Stomach (tissue), 9 donors: ENCODE results near the gene NALCN. TPM values are rescaled to one million over a fixed set of nuclear protein-coding genes. Genes with fewer than 3 reads are reported as not detected.

Experiments
- DNase-seq, 2 donors: peaks; one replicate each; pipeline versions ENCODE4 v3.0.0 to v3.0.0-alpha.2; 2013 to 2019
- H3K27ac ChIP-seq, 5 donors: fragments of 200-600 bp in 4 of 5; sonication (generic) in 4 of 5; one replicate each; pipeline ENCODE4 v1.5.1; 2013 to 2019; ENCODE audit warnings: mild to moderate bottlenecking in 1 of 5, moderate library complexity in 1 of 5
- H3K27me3 ChIP-seq, 3 donors: fragments of 200-600 bp; sonication (generic); one replicate each; pipeline ENCODE4 v1.5.1; 2017 to 2019; ENCODE audit warnings: mixed run types in 1 of 3
- H3K36me3 ChIP-seq, 4 donors: fragments of 200-600 bp; sonication (generic); 1 replicate in 3 of 4; 2 replicates in 1 of 4; pipeline ENCODE4 v1.5.1; 2016 to 2019
- H3K4me1 ChIP-seq, 4 donors: fragments of 200-600 bp; sonication (generic); one replicate each; pipeline ENCODE4 v1.5.1; 2016 to 2019
- H3K4me3 ChIP-seq, 4 donors: fragments of 200-600 bp; sonication (generic) in 3 of 4; one replicate each; pipeline ENCODE4 v1.5.1; 2016 to 2019; ENCODE audit warnings: mild to moderate bottlenecking in 1 of 4
- H3K9me3 ChIP-seq, 4 donors: fragments of 200-600 bp; sonication (generic); one replicate each; pipeline ENCODE4 v1.5.1; 2016 to 2019
- CTCF ChIP-seq, 7 experiments: fragments of 450-650 bp in 4 of 7; fragments of 200-600 bp in 3 of 7; sonication (generic) in 3 of 7; IDR thresholded peaks; one replicate each; pipeline ENCODE4 v1.5.1; 2016 to 2019; ENCODE audit warnings: antibody characterized with exemption in 7 of 7, control low read depth in 2 of 7, mild to moderate bottlenecking in 1 of 7
- EP300 ChIP-seq: sonication (generic); formaldehyde crosslinking; IDR thresholded peaks from one replicate; pipeline ENCODE4 v1.6.1; 2017; ENCODE audit warnings: antibody characterized with exemption
- POLR2A ChIP-seq, 4 donors: fragments of 450-650 bp; IDR thresholded peaks; one replicate each; pipeline ENCODE4 v1.6.1; 2016; ENCODE audit warnings: antibody characterized with exemption in 4 of 4, control low read depth in 2 of 4, mild to moderate bottlenecking in 1 of 4, moderate library complexity in 1 of 4
- POLR2AphosphoS5 ChIP-seq, 3 donors: sonication (generic); formaldehyde crosslinking; IDR thresholded peaks; one replicate each; pipeline ENCODE4 v1.6.1; 2016; ENCODE audit warnings: antibody characterized with exemption in 3 of 3
- WGBS, 5 donors: extraction: QIAGEN DNeasy Blood & Tissue Kit in 3 of 5; methylation state at CpG; one replicate each; pipeline versions ENCODE4 v1.1.5 to v1.1.7; 2013 to 2018; 5-methylcytosine and 5-hydroxymethylcytosine counted together
- intact Hi-C: fragments of 100-400 bp; cut with DNase I; formaldehyde crosslinking; loops from one replicate; pipeline ENCODE4 v1.15.1; 2023; ENCODE audit warnings: low total_unique reads
- polyA plus RNA-seq, 3 donors: library from polyadenylated mRNA; stranded (reverse); fragments of 200-250 nt; gene quantifications; one replicate each; pipeline ENCODE4 v1.2.3, GENCODE V29; 2013
- total RNA-seq, 5 donors: library from RNA; depleted of rRNA; stranded (reverse); fragments of >200 nt; gene quantifications; one replicate each; pipeline versions ENCODE4 v1.1.0 to v1.2.3, GENCODE V29; 2014 to 2016
- donor health status: healthy with polysubstance abuse.
- donor health status: Bipolar disorder and iron deficiency.
- donor health status: healthy.

The NALCN gene
- total and polyA plus RNA-seq, 8 donors, result 0.15 to 2.9 (median 1.2) TPM; not detected in 2

- Histone ChIP-seq H3K27ac (no peak overlapping the region), H3K36me3 (no peaks in the 10 kb centered on the region), H3K4me1 (no peaks in the 10 kb centered on the region), H3K27me3 (no peaks in the 10 kb centered on the region), H3K4me3 (no peak overlapping the region), H3K9me3 (no peaks in the 10 kb centered on the region)
- TF ChIP-seq POLR2AphosphoS5 (IDR thresholded peaks at IDR 0.05) (no peak), CTCF (IDR thresholded peaks at IDR 0.05) (no peak), POLR2A (IDR thresholded peaks at IDR 0.05) (no peak), EP300 (no peak)
- no peak for DNase-seq
- intact Hi-C loops, result no loop called here
These were observed 17.6 kb upstream of the NALCN start for GRCh38 chr13:101433895-101434294.

GRCh38 chr13:101429733-101430132, 13.4 kb upstream of the NALCN start:
- no peaks in the 10 kb centered on the region for H3K9me3 ChIP-seq
- no peak for DNase-seq
- TF ChIP-seq POLR2A (IDR thresholded peaks at IDR 0.05), result no peak
- no peak for TF ChIP-seq POLR2AphosphoS5 (IDR thresholded peaks at IDR 0.05)
- TF ChIP-seq CTCF (IDR thresholded peaks at IDR 0.05), result no peak
- no peak for TF ChIP-seq EP300
- no peak overlapping the region for H3K27ac ChIP-seq
- H3K36me3 ChIP-seq, result no peaks in the 10 kb centered on the region
- H3K27me3 ChIP-seq, result no peaks in the 10 kb centered on the region
- WGBS, 5 donors, result 91 to 95% (median 93%) methylated on average over 3 of the region's 3 CpGs
- intact Hi-C loops, result no loop called here
- no peaks in the 10 kb centered on the region for H3K4me1 ChIP-seq
- H3K4me3 ChIP-seq, result no peak overlapping the region

GRCh38 chr13:101425623-101426022, 9.3 kb upstream of the NALCN start:
- no peaks in the 10 kb centered on the region for H3K4me1 ChIP-seq
- no peak for DNase-seq
- no peaks in the 10 kb centered on the region for H3K9me3 ChIP-seq
- intact Hi-C loops, result no loop called here
- 61 to 70% (median 63%) methylated on average over 10 of the region's 10 CpGs for WGBS, 5 donors
- H3K4me3 ChIP-seq, result no peak overlapping the region
- no peaks in the 10 kb centered on the region for H3K27me3 ChIP-seq
- H3K27ac ChIP-seq, result no peak overlapping the region
- H3K36me3 ChIP-seq, result no peaks in the 10 kb centered on the region
- TF ChIP-seq POLR2AphosphoS5 (IDR thresholded peaks at IDR 0.05) (no peak), EP300 (no peak), POLR2A (IDR thresholded peaks at IDR 0.05) (no peak), CTCF (IDR thresholded peaks at IDR 0.05) (no peak)

GRCh38 chr13:101425156-101425471, 8.8 kb upstream of the NALCN start:
- TF ChIP-seq POLR2A (IDR thresholded peaks at IDR 0.05) (no peak), EP300 (no peak), POLR2AphosphoS5 (IDR thresholded peaks at IDR 0.05) (no peak), CTCF (IDR thresholded peaks at IDR 0.05) (no peak)
- Histone ChIP-seq H3K36me3 (no peaks in the 10 kb centered on the region), H3K9me3 (no peaks in the 10 kb centered on the region), H3K27ac (no peak overlapping the region), H3K4me1 (no peaks in the 10 kb centered on the region), H3K4me3 (no peak overlapping the region), H3K27me3 (no peaks in the 10 kb centered on the region)
- intact Hi-C loops, result no loop called here
- DNase-seq, result no peak
- WGBS, 5 donors, result 84 to 96% (median 87%) methylated on average over 3 of the region's 3 CpGs
